ENCODE data around the gene SPDYE2.
"Not testable (repeated sequence)": the region's sequence is repeated elsewhere in the genome, so short reads cannot be mapped to it uniquely, and the experiment has no call there.

The SPDYE2 gene, protein sequence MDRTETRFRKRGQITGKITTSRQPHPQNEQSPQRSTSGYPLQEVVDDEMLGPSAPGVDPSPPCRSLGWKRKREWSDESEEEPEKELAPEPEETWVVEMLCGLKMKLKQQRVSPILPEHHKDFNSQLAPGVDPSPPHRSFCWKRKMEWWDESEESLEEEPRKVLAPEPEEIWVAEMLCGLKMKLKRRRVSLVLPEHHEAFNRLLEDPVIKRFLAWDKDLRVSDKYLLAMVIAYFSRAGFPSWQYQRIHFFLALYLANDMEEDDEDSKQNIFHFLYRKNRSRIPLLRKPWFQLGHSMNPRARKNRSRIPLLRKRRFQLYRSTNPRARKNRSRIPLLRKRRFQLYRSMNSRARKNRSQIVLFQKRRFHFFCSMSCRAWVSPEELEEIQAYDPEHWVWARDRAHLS

DNA sequence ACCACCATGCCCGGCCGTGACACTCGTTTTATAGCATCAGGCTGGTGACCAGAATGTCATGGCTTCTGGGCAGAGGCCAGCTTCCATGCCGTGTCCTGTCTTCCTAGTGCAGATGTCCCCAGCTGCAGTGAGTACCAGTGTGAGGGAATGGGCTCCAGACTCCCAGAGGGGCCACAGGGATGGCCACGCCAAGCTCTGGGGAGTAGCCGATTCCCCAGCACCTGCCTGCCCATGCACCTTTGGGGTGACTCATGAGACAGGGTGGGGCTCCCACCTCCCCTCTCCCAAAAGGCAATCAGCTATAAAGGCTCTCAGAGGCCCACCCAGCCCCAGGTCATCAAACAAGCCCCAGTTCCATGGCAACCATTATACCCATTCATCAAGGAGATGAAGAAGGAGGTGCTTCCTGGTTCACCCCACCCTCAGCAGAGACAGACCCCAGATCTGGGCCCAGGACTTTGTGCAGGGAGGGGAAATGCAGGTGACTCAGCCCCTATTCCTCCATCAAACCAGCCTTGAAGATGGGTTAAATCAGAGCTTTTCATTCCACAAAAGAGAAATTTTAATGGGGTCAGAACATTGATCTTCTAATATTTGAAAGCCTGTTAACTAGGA is at the start of gene SPDYE2:
SPDYE2 (plus strand) TSS at position 419 of the 615 bp plus-strand sequence. CDS start 2,030 bp downstream, outside the sequence.
- DNase-seq = not testable (repeated sequence)

DNA sequence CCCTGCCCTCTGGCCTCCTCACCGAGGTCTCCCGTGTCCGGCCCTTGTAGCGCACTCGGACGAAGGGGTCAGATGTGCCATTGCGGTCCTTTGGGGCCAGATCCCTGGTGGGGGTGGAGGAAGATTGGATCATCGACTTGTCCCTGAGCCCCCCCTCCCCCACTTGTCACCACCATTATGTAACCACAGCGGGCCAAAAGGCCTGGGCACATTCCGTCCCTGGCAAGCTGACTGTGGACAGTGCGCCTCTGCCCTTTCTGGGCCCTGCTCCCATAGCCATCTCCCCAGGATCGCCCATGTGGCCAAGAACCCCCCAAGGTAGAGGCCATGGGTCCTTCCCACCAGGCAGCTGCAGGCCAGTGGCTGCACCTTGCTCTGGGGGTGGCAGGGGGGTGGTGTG is 47.9 kb upstream of the SPDYE2 start:
- DNase-seq = not testable (repeated sequence)

DNA sequence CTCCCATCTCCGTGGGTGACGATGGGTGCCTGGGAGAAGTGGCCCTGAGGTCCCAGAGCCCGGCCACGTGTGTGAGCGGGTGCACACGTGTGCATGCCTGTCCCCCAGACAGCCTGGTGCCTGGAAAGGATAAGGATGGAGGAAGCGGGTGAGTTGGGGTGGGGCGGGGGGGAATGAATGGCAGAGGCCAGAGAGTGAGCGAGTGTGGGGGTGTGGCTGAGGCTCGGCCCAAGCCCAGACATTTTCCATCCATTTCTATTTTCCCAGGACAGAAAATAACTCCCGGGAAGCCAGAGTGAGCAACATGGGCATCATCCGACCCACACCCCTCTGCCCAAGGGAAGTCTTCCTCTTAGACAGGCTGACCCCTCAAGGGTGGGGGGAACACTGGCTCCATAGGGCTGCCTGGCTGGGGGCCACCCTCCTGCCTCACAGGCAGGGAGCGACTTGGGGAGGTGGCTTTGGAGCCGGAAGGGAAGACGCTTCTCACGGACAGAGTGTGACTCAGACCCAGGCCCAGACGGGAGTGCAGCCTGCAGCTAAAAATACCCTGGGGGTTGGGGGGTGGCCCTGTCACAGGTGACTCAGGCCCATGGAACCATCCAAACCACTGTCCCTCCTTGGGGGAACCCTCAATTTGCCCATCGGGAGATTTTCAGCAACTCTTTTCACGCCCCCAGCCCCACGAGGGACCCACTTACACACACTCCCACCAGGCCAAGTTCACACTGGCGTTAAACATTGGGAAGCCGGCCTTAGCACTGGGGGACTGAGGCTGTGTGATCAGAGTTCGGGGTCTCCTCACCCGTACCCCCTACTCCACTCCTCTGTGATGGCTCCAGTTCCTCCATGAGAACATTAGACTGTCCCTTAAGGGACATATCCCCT is 45.5 kb upstream of the SPDYE2 start:
- not testable (repeated sequence) for DNase-seq

DNA sequence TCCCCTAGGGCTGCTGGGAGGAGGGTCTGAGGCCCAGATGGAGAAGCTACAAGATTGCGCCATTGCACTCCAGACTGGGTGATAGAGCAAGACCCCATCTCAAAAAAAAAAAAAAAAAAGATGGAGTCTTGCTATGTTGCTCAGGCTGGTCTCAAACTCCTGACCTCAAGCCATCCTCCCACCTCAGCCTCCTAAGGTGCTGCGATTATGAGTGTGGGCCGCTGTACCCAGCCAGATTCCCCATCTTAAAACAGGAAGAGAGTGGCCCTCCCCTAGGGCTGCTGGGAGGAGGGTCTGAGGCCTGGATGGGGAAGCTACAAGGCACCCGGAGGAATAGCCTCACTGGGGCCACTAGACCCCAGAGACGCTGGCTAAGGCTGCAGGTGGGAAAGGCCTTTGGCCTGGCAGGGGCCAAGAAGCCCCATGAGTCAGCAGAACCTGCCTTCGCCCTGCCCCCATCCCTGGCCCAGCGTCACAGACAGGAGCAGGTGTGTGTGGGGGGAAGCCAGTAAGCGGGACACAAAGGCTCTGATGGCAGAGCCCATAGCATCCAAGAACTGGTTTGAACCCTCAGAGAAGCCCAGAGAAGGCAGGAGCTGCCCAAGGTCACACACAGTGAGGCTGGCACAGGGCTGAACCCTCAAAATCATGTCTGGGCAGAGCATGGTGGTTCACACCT is 43.5 kb upstream of the SPDYE2 start:
- not testable (repeated sequence) for DNase-seq

DNA sequence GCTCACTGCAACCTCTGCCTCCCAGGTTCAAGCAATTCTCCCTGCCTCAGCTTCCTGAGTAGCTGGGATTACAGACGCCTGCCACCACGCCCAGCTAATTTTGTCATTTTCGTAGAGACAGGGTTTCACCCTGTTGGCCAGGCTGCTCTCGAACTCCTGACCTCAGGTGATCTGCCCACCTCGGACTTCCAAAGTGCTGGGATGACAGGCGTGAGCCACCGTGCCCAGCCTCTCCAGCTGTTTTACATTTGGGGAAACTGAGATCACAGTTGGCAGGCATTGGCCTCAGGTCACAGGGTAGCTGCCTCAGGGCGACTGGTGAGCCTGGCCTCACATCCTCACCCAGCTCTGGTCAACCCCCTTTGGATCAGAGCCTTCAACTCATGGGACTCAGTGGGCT is 40.5 kb upstream of the SPDYE2 start:
- DNase-seq = not testable (repeated sequence)

DNA sequence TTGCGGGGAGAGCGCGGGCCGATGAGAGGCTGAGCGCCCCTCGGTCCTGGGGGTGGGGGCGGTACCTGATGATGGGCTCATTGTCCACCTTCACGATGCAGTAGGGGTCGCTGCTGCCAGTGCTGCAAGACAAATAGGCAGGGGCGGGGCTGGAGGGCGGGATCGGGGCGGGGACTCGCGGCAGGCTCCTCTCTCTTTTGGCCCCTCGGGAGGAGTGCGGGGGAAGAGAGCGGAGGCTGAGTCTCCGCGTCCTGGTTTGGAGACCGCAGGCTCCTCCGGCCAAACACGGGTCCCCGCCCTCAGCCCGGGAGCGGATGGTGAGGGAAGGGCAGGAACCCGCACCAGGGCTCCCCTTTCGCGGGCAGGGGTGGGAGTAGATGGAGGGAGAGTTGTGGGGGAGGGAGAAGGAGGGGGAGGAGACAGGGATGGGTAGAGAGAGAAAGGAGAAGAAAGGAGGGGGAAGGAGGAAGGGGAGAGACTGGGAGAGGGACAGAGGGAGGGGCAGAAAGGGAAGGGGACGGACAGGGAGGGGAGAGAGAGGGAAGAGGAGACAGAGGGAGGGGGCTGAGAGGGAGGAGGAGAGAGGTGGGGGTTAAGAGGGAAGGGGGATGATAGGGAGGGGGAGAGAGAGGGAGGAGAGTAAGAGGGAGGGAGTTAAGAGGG is 39.0 kb upstream of the SPDYE2 start:
- not testable (repeated sequence) for DNase-seq

DNA sequence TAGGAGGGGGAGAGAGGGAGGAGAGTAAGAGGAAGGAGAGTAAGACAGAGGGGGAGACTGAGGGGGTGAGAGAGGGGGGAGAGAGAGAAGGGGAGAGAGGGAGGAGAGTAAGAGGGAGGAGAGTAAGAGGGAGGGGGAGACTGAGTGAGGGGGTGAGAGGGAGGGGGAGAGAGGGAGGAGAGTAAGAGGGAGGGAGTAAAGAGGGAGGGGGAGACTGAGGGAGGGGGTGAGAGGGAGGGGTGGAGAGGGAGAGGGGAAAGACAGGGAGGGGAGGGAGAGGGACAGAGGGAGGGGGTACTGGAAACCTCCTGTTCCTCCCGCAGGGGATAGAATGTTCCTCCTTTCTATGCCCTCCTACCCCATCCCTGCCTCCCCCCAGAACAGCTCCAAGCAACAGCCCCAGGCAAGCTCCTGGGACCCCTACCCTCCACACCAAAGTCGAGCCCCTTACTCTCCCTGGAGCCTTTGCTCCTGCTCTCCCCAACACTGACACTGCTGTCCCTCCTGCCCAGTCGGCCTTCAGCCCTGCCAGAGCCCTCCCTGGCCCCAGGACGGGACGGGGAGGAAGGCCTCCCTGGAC is 38.3 kb upstream of the SPDYE2 start:
- not testable (repeated sequence) for DNase-seq

DNA sequence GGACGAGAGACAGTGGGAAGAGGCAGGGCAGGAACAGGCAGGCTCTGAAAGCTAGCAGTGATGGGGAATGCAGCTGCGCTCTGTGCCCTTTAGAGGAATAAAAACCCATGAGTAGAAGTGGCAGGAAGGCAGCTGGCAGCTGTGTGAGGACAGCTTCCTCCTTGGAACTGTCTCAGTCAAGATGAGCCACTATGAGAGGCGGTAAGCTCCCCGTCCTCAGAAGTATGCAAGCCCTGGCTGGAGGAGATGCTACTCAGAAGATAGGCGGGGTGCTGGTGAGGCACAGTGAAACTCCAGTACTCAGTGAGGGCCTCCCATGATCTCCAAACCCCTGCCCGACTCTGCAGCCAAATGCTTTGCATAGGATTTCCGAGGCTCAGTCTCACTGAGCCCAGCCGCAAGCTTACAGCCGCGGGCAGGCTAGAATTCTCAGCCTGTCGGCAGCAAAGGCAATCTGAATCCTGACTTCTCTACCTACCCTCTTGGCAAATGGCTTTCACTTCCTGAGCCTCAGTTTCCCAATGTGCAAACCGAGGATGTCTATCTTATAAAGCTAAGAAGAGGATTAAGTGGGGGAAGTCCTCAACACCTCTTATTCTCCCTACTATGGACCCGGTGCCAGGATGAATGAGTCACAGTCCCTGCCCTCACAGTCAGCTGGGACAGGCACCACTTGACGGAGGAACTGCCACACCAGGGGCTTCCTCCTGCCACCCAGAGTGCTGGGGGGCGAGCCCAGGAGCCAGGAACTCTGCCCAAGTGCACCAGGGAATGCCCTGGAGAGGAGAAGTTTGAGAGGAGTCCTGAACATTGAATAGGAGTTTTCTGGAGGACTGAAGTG is 35.9 kb upstream of the SPDYE2 start:
- not testable (repeated sequence) for DNase-seq

DNA sequence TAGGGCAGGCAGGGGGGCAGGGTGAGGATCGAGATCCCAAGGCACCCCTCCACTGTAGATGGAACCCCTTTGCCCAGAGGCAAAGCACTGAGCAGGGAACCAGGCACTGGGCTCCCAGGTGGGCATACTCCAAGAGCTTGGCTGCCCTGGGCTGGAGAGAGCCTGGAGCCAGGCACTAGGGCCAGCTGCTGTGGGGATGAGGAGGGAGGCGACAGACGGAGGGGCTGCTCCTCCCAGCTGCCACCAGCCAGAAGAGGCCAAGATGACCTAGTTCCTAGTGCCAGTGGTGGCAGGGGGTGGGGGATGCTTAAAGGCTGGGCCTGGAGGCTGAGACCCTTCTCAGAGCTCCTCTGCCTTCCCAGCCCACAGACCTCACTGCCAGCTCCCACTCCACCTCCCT is 35.1 kb upstream of the SPDYE2 start:
- not testable (repeated sequence) for DNase-seq

DNA sequence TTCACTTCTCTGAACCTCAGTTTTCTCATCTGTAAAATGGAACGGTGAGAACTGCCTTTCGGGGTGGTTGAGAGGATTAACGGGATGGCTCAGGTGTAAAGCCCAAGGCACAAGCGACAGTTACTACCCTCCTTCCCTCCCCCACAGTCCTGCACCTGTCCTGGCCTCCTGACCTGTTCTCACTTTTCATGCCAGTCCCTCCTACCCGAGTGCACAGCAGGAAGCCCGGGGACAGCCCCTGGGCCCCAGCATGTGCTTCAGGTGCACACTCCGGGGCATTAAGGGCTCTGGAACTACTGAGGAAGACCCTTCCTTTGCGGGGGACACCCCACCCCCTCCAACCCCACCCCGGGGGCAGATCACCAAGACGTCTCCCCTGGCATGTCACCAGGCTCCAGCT is 34.1 kb upstream of the SPDYE2 start:
- not testable (repeated sequence) for DNase-seq

DNA sequence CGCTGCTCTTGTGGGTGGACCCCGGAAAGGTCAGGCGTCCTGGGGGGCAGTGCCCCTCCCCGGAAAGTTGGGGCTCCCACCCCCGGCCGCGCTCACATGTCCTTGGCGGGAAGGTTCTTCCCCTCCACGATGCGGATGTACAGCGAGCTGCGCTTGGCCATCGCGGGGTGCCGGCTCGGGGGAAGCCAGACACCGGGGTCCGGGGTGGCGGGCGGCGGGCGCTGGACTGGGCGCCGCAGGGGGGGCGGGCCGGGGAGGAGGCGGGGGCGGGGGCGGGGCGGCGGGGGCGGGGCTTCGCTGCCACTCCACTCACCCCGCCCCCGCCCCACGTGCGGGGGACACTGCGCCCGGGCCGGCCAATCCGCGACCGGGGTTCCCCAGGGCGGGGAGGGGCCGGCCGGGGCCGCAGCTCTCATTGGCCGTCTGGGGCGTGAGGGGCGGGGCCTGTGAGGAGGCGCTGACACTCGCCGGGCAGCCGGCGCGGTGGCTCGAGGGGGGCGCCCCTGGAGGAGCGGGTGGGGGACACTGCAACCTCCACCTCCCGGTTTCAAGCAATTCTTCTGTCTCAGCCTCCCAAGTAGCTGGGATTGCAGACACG is 33.4 kb upstream of the SPDYE2 start, which contains the start of gene RASA4B:
RASA4B (minus strand) TSS at position 228 of the 598 bp plus-strand sequence; CDS start at position 161, 67 bp downstream.
- not testable (repeated sequence) for DNase-seq

DNA sequence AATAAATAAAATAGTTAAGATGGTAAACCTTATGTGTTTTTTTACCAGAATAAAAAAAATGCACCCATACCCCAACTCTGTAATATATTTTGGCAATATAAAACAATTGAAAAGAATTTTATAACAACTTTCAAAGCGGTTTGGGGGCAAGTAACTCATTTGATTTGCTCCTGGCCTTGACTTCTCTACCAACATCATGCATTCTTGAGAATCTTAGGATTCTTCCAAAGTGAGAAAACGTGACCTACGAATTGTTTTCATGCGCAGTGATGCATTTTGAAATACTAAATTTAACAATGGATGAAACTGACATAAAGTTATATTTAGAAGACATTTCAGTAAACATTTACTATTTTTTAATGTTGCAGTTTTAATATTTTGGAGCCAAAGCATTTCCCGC is 30.2 kb upstream of the SPDYE2 start:
- DNase-seq = not testable (repeated sequence)

DNA sequence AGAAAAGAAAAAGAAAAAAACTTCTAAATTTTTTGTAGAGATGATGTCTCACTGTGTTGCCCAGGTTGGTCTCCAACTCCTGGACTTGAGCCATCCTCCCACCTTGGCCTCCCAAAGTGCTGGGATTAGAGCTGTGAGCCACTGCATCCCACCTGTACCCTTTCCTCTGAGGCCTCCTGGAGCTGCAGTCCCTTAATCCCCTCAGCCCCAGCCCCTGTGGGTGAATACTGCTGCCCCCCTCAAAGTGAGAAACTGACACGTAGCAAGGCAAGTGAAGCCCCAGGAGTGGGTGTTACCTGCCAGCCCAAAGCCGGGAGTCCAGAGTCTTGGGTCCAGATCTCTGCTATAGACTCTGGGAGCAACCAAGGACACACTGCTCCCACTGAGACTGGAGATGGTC is 26.2 kb upstream of the SPDYE2 start:
- not testable (repeated sequence) for DNase-seq

DNA sequence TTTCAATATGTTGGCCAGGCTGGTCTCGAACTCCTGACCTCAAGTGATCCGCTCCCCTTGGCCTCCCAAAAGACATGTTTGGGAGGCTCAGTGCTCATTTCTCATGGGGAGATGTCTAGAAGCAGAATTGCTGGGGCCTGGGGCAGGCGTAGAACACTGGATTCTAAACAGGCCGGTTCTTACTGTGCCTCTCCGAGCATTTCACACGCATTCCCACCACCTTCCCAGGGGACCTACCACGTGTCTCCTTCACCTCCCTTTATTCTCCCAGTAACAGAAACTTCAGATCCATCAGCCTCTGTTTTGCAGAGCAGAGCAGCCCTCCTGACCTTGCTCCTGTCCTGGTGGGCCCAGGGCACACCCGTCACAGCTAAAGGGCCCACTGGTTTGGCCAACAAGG is 23.8 kb upstream of the SPDYE2 start:
- DNase-seq = not testable (repeated sequence)

DNA sequence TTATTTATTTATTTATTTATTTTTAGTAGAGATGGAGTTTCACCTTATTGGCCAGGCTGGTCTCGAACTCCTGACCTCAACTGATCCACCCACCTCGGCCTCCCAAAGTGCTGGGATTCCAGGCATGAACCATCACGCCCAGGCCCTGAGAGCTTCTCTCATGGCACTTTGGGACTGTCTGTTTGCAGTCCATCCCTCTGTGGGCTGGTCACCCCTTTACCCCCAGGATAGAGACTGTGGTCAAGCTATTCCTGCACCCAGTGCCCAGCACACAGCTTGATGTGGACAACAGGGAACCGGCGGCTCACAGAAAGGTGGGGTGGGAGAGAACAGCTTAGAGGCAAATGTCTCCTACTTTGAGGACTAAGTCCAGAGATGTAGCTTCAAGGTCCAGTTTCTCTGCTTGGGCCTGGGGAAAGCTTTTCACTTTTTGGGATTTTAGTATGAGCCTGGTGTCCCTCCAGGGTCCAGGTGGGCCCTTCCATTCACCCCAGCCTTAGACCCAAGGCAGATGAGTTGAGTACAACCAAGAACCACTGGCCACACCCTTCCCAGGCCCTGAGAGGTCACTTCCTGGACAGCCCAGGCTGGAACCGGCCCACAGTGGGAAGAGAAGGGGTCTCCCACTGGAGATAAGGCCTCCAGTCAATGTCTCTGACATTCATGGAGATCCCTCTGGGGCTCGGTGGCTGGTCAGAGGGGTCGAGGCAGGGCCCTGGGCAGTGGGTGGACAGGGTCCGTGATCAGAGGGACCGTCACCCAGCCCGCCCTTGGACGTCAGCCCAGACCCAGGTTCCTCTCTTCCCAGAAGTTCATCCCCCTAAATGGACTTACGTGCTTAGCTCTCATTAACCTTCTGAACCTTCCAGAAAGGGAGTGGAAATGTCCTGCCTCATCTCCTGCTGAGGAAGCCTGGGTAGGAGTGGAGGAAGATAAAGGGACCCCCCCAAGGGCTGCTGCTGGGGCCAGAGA is 22.9 kb upstream of the SPDYE2 start:
- DNase-seq = not testable (repeated sequence)

DNA sequence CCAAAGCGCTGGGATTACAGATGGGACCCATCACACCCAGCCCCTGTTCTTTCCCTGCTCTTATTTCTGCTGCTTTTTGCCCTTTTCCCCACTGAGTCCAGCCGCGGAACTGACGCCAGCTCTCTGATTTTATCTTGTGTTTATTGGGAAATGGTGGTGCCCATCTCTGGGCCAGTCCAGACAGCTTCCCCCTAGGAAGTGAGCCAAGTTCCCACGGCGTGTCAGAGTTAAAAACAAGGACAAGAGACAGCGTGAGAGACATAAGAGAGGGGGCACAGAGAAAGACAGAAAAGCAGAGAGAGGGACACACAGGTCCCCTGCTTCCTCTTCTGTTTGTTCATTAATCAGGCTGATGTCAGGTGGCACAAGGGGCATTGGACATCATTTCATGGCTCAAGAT is 19.4 kb upstream of the SPDYE2 start:
- DNase-seq = not testable (repeated sequence)

DNA sequence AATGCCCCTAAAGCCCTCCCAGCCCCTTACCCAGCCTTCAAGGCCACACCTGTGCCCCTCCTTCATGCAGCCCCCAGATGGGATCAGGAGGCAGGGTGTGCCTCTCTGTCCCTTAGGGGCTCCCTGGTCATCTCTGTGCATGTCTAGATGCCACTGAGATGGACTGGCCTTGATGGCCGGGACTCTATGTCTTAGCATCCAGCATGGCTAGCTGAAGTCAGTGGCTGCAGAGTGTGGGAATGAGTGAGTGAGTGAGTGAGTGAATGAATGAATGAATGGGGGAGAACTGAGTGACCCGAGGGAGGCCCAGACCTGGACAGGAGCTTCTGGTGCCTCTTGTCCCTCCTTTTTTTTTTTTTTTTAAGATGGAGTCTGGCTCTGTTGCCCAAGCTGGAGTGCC is 18.9 kb upstream of the SPDYE2 start:
- not testable (repeated sequence) for DNase-seq
